GM19023 (cell line): Measurements from ENCODE around the gene CDKN2B.

Experiments
- ATAC-seq: cut with Tn5 transposase; IDR thresholded peaks from one replicate; pipeline ENCODE4 v1.9.1; 2021; ENCODE audit warnings: mild to moderate bottlenecking, moderate library complexity; ENCODE audit not compliant: unreplicated experiment

CDKN2B gene

DNA sequence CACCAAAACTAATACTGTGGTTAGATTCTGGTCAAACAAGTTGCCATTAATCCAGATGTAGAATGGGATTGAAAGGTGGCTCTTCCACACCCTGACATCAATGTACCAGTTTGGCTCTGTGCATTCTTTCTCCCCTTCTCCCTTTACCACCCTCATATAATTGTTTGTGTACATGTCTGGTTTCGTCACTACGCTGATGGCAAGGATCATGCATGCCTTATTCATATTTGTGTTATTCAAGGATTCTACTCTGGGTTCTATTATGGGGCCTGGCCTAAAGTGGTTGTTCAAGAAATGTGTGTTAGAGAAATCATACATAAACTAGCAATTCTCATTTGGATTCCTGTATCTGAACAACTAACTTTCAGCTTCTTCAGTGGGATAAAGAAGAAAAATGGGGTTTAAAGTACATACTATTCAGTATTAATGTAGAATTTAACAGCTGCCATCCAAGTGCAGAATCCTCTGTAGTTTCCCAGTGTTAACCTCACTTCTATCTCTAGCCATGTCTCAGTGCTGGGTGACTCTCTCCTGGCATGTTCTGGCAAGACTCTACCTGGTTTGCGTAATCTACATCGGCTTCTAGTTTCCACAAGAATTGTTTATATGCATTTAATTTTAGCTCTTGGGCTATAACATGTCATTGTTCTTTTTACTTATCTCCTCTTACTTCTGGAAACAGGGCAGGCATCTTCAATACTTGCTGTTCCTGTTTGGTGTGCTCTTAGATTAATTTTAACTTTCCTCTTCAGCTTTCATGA is 27.9 kb upstream of the CDKN2B start:
- no peak for ATAC-seq

DNA sequence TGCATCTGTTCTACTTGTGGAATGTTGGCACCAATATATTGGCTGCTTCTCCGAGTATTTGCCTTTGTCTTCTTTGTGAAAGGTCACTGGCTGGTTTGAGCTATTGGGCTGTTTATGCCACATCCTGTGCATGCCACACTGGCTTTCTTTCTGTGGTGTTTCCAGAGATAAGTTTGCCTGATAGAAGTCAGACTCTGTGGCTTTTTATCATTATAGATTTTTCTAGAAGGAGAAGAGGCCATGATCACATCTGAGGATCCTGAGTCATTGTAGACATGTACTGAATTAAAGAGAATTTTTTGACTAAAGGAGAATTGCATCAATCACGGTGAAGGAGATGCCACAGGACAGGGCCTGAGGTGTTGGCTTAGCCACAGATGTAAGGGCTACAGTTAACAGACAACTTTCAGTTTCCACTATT is 26.5 kb upstream of the CDKN2B start:
- ATAC-seq: no peak

DNA sequence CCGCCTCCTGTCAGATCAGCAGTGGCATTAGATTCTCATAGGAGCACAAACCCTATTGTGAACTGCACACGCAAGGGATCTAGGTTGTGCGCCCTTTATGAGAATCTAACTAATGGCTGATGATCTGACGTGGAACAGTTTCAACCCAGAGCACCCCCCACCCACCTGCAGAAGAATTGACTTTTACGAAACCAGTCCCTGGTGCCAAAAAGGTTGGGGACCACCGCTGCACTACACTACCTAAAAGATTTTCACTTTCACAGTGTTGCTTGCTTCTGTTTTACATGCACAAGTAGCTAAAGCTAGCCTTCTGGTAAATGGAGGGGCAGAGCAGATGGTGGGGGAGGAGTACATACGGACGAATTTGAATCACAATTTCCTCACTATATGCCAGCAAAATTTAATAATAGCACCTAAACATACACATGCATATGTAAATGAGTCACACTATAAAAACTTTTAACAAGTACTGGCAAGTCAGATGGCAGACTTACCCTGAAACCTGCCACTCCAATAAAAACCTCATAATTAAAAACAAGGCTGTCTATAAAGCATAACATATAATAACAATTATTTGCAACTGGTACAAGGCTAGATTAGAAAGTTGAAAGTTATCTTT is 24.0 kb upstream of the CDKN2B start:
- ATAC-seq: no peak

DNA sequence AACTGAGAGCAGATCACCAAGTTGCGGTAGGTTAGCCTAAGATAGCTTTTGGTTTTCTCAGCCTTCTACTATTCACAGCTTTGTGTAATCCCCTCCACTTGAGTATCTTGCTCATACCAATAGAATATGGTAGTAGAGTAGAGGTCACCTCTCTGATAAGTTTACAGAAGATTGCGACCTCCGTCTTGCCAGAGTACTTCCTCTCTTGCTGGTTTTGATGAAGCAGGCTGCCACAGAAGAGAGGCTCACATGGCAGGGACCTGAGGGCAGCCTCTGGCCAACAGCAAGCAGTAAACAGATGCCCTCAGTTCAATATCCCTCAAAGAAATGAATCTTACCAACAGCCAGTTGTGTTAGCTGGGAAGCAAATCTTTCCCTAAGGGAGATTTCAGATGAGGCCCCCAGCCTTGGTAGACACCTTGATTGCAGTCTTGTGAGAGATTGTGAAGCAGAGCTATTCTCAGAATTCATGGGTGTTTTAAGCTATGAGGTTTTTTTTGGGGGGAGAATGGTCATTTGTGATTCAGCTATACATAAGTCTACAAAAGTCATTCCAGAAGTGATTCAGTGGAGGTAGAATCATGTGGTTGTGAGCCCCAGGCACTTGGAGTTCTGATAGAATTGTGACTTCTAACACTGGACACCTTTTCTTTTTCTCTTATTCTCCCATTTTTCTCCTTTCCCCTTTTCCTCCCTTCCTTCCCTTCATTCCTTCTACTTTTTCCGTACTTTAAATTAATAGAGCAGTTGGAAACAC is 22.7 kb upstream of the CDKN2B start:
- no peak for ATAC-seq

DNA sequence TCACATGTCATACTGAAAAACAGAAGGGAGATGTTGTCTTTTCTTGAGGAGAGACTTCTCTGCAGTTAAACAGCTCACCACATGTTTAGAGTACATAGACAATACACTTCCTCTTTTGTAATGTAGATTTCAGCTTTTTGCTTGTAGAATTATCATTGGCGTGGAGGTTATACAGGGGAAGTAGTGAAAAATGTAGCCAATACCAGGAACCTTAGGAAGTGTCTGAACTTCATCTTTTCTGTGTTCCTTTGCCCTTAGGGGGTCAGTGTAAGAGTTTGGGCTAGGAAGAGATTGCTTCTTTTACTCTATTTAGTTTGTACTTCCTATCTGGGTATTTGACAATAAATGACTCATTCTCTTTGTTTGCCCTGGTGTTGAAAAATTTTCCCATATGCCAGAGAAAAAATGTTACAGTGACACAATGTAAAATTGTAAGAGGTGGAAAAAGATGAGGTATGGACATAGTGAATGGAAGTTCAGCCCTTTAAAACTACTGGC is 21.0 kb upstream of the CDKN2B start:
- ATAC-seq: peak; percentile 76

DNA sequence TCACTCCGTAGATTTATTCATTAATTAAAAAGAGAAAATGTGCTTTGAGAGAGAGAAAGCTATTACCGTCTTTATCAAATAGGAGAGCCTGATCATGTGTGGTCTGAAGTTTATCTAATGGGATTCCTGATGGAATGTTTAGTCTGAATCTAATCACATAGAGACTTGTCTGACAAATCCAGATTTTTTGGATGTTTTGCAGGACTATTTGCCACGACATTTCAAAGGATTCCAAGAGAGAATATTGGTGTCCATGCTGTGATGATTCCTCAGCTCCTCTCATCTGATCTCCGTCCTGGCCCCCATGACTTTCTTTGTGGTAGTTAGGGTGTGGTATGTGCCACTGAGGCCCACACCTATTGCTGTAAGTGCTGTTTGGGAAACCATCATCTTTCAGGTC is 20.1 kb upstream of the CDKN2B start:
- ATAC-seq: no peak

DNA sequence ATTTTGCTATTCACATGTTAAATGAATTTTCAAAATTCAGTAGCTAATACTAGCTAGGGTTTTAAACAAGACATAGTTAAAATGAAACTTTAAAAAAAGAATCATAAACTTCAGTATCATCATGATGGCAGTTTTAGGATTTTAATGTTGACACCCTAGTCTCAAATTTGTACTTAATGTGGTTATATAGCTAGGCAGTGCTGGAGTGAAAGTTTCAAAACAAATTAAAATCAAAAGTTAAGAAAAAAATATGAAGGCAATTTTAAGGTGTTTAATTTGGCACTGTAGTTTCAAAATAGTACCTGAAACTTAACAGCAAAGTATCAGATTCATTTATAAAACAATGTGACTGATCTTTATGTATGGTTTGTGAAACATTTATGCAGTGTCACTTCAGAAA is 19.3 kb upstream of the CDKN2B start:
- no peak for ATAC-seq

DNA sequence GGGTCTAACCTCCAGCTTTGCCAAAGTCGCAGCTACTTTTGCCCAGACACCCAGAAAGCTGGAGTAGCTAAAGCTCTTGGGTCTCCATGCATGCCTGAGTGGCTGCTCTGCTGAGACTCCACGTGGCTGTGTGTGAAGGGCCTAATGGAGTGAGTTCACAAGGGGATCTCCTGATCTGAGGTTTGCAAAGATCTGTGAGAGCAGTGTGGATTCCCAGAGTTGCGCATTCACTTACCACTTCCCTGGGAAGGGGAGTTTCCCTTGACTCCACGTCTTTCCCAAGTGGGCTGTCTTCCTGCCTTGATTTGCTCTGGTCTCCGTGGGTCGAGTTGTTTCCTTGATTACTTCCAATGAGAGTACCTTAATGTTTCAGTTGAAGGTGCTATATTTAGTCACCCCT is 17.6 kb upstream of the CDKN2B start:
- no peak for ATAC-seq

DNA sequence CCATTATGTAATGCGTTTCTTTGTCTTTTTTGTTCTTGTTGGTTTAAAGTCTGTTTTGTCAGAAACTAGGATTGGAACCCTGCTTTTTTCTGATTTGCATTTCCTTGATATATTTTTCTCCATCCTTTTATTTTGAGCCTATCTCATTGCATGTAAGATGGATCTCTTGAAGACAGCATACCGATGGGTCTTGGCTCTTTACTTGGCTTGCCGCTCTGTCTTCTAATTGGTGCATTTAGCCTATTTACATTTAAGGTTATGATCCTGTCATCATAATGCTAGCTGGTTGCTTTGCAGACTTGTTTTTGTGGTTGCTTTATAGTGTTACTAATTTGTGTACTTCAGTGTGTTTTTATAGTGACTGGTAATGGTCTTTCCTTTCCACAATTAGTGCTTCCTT is 13.3 kb upstream of the CDKN2B start:
- ATAC-seq: no peak

DNA sequence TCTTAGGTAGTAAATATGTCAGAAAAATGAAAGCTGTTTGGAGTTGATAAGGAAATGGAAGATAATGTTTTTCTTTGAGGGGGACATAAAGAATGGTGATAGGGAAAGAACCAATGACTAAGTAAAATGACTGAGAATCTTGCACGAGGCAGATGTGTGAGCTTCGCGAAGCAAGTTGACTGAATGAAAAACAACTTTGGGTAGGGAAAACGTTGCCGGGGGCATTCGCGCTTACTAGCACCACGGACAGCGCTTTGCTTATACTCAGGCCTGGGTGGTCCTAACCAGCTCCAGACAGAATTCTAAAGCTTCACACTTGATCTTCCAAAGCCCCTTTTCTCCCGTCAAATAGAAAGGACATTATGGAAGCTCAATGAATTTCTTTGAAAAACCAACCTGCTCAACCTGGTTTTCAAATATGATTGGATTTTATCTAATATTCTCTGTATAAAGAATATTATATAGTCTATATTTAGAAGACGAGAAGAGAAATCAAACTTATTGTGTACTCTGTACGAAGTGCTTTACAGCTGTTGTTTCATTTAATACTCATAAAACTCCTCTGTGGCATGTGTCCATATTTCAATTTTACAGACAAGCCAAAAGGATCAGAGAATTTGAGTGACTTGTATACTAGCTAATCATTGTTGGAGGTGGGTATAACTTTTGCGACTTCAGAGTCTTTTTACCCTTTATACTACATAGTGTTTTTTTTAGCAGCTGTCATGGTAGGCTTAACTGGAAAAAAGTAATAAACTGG is 1.9 kb upstream of the CDKN2B start:
- no peak for ATAC-seq

DNA sequence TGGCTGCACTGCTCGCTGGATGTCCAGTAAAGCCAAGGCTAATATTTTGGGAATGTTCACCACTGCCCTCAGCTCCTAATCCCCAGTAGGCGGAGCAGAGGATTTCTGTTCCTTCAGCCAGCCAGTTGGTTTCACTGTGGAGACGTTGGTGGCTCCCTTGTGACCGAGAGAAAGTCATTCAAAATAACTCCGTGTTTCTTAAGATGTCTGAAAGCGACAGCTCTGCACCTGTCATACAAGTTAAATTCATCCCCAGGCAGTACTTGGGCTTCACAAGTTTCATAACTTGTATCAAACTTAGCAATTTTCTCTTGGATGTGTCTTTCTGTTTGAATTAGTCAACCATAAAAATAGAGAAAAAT is 382 bp upstream of the CDKN2B start:
- peak; percentile 44 for ATAC-seq

DNA sequence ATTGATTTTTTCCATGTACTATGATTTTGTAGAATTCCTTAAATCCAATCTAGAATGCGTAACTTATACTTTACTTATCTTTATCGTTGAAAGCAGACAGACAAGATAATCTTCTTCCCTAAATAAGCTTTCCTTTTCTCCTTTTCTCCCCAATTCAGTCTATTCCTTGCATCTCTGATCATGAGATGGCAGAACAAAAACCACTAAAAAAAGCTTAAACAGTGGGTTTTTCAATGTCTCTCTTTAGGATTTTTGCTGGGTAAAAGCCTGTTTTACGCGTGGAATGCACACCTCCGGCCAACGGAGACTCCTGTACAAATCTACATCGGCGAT is 755 bp downstream of the CDKN2B start:
- ATAC-seq: no peak

DNA sequence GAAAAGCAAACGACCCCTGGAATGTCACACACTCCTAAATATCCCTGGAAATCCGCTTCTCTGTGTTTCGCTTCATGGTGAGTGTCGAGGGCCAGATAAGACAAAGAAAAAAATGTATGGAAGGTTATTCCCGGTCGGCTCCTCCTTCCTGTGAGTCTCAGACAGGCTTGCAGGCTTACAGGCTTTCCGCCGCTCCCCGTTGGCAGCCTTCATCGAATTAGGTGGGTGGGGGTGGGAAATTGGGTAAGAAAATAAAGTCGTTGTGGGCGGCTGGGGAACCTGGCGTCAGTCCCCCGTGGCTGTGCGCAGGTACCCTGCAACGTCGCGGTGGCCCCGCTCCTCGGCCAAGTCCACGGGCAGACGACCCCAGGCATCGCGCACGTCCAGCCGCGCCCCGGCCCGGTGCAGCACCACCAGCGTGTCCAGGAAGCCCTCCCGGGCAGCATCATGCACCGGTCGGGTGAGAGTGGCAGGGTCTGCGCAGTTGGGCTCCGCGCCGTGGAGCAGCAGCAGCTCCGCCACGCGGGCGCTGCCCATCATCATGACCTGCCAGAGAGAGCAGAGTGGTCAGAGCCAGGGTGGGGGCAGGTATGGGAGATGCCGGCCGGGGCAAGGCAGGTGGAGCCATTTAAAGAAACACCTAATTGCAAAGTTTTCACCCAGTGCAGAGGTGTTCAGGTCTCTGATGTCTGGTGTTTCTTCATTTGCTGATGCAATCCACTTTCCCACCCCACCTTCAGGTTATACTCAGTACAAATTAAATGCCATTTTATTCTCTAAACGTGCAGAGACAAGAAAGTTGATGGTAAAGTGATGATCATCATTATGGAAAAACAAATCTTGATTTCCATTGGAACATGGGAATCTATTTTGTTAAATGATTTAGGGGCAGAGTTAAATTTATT is 3.2 kb downstream of the CDKN2B start:
- no peak for ATAC-seq

DNA sequence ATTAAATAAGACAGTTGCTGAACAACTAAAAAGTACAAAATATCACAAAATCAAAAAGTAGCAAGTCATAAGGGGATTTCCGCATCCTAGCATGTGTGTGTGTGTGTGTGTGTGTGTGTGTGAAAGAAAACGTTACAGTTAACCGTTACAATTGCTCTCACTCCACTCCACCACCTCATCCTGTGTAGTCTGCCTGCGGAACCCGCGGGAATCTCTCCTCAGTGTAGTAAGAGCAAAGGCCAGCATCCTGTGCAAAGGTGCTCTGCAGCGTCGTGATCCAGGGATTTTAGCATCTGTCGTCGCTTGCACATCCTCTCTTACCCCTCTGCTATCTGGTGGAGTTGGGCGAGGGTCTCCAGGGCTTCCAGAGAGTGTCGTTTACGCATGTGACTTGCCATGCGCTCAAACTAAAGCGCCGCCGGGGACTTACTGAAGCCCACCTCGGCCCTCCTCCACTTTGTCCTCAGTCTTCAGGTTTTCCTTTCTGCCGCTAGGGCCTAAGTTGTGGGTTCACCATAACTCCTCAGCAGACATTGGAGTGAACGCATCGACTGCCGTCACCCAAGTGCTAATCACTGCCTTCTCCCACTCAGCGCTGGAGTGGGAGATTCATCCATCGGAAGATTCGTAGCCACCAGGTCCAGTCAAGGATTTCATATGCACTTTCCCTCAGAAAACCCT is 3.9 kb downstream of the CDKN2B start:
- ATAC-seq: no peak

DNA sequence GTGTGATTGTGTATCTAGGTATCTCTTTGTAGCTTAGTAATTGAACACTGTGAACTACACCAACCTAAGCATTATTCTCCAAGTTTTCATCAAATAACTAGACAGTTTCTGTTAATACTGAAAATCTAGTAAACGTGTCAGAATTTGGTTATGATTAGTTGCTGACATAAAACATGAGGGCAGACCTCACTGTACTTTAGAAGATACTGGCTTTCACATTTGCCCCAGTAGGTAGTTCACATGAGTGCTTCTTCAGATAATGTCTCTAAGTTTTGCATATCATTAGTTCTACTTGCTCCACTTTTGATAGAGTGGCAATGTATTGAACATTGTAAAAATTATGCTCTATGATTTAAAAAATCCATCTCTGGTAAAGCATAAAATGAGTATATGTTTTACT is 7.1 kb downstream of the CDKN2B start:
- ATAC-seq: no peak

DNA sequence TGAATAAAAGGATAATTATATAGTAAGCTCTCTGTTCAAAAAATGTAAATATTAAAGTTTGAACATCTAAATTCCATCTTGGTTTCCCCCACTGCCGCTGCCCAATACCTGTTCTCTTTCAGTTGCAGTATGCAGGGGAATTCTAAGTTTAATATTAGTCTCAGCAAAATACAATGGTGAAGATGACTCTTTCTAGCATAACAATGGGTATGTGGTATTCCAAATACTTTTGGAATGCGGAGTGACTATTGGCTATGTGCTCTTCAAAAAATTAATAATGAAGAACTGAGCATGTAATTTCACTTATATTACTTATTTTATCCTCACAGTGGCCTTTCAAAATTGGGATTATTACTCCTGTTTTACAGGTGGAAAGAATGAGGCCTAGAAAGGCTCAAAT is 11.1 kb downstream of the CDKN2B start:
- ATAC-seq: no peak

DNA sequence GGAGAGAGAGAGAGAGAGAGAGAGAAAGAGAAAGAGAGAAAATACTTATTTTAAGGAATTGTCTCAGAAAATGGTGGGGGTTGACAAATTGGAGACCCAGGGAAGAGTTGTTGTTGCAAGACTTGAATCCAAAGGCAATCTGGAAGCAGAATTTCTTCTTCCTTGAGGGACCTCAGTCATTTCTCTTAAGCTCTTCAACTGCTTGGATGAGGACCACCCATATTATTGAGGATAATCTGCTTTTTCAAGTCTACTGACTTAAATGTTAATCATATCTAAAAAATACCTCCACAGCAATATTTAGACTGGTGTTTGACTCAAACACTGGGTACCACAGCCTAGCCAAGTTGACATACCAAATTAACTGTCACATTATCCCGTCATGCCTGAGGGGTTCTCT is 11.6 kb downstream of the CDKN2B start:
- ATAC-seq: no peak

DNA sequence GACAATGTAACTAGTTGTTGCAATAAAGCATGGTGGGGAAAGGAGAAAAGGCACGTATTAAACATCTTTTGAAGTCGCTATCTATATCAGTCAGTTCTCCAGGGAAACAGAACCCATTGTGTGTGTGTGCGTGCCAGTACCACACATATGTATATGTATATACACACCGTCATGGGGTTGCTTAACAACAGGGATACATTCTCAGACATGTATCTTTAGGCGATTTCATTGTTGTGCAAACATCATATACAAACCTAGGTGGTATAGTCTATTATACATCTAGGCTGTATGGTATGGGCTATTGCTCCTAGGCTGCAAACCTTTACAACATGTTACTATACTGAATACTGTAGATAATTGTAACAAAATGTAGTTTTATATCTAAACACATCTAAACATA is 12.2 kb downstream of the CDKN2B start:
- ATAC-seq: no peak

DNA sequence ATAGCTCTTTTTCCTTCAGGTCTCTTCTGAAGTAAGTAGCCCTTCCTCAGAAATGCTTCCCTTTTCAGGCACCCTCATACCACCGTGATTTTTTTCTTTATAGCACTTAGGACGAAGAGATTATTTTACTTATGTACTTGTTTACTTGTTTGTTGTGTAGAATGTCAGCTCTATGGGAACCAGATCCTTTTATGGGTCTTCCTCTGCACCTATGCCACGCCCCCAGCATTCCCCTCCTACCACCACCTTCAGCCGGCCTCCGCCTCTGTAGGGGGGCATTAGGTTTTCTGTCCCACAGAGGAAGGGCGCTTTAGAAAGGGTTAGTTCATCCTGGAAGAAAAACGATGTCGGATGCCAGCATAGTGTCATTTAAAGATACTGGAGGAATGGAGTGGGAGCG is 12.7 kb downstream of the CDKN2B start:
- no peak for ATAC-seq
